ENCODE data around the gene EFNA5.

The EFNA5 gene

DNA sequence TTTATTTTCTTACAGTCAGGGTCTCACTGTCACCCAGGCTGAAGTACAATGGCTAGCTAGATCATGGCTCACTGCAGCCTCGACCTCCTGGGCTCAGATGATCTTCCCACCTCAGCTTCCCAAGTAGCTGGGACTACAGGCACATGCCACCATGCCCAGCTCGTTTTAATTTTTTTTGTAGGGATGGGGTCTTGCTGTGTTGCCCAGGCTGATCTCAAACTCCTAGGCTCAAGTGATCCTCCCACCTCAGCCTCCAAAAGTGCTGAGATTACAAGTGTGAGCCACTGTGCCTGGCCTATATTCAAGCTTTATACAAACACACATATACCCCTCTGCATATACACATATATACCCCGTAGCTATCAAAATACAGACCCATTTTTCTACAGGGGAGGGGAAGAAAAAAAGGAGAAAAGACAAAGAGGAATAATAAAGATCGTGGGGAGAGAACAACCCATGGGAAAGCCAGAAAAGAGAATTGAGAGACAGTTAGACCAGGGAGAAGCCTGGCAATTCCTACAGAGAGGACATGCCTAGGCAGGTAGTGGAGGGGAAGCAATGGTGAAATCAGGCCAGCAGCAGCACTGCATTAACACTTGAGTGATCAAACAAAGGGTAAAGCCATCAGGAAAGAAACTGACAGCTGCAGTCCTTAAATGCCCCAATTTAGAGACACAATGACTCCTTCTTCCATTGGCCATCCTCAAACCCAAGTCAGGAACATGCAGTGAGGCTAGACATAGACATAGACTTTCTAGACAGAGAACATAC lies 102.7 kb downstream of the EFNA5 start:
- no peak for DNase-seq

DNA sequence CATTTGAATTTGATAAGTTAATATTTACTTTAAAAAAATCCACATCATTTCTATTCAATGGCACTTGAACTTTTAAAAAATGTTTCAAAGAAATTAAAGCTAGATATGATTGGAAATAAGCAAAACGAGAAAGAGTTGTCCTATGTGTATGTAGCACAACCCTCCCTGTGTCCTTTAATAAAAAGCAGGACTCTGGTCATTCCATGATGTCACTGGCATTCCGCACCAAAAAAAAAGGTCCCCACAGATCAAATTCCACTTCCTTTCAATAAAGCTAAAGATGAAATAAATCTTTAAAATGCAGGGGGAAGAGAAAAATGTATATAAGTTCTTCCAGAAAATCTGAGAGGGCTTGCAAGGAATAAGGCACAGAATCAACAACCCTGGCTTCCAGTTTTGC lies 103.8 kb downstream of the EFNA5 start:
- no peak for DNase-seq

DNA sequence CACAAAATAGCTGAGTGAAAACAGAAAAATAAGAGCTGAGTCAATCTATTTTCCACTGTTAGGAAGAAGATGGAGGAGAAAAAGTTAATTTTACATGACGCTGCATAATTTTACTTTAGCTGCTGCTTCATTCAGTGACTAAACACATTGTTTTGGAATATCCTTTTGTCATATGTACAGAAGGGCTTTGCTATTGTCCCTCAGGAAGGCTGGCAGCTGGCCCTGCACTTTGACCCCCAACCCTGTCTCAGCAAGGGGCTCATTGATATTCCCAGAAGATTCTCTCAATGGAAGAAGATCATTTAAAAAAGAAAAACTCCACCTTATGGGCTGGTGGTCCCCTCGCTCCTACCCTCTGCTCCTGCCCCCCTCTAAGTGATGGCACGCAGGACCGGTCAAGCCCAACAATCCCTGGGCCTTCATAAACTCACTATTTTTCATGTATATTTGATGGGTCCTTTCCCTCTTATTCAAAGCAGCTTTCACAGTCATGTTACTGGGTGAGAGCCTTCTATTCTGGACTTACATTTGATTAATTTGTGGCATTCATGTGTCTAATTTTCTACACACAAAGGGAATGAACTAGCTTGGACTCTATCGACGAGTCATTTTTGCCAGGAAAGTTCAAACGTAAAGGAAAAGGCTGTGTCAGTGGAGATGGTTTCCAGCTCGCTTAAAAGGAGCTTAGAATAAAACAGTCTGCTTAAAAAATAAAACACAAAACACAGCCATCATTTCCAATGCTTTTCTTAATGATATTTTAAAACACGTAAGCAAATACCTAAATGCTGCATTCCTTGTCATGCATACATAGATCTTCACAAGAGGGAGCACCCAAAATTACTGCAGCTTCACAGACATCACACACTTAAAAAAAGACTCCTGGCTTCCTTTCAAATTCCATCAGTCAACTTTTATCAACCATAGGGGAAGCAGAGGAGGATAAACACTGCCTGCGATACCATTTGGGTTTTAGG lies 104.7 kb downstream of the EFNA5 start:
- DNase-seq, result no peak

DNA sequence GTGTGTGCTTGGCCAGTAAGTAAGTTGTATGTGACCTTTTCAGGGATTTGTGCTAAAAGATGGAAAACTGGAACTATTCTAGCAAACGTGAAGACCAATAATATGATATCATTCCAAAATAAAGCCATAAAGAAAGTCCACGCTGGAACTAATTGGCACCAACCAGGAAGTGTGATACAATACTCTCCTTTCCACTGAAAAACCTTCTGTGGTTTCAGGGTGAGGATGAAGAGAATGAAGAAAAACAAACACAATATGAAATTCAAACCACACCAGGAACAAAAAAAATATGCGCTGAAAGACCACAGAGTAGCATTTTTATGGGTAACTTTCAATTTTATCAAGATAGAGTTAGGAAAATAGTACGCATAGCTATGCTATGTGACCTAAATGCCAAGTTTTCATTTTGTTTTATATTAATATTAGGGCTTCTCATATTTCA lies 105.8 kb downstream of the EFNA5 start:
- DNase-seq, result no peak

DNA sequence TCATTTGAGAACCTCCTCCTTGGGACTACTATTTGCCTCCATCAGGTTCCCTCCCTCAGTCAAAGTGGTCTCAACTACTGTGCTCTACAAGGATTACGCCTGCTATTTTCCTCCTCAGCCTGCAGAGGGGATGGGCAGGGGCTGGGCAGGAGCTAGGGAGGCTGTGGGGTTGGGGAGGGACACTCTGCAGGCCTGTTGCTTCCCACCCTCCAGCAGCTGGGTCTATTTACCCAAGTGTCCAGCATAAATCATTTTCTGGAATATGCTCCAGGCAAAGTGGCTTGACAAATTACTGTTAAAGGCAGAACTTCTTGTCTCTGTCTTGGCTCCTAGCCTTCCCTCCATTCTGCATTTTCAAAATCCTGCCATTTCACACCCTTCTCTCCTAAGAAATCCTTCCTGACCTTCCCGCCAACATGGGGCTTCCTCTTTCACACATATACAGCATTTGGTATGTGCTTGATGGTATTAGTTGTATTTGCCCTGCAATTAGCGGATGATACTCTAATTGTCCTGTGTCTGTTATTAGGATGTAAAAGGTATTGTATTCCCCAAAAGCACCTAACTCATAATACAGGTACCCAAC lies 106.7 kb downstream of the EFNA5 start:
- no peak for DNase-seq

DNA sequence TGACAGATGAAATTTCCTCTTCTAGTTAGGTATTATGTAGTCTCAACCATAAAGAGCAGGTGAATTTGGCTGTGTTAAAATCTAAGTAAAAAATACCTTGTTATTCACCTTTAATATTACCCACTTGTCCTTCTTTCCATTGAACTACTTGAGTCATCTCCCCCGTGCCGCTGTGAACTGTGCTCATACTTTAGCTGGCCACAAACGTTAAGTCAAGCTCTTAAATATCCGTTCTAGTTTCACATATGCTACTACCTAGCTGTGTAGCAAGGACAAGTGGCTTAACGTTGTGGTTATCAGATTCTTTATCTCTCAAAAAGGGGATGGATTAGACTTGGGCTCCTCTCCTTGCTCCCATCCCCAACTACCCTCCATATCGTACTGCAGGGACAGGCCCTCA lies 110.4 kb downstream of the EFNA5 start:
- no peak for DNase-seq

DNA sequence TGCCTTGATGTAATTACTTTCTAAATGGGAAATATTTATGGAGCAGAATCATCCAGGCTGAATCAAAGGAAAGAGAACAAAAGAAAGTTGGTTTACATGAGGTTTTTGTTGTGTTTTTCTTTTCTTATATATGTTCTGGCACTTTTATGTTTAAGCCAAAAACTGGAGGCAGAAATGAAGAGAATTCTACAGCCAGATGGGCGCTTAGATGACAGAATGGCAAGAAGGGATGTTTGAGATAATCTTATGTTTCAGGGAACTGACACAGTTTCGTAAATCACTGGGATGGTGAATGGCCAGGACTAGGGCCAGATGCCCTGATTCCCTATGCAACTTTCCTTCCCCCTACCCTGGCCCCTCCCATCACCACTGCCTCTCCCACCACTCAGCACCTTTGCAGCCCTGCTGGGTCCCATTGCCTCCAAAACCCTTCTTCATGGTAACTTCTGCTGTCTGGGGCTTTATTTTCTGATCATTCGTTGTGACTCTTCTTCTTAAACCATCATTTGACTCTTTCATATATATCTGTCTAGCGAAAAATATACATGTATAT lies 111.8 kb downstream of the EFNA5 start:
- DNase-seq, result no peak

DNA sequence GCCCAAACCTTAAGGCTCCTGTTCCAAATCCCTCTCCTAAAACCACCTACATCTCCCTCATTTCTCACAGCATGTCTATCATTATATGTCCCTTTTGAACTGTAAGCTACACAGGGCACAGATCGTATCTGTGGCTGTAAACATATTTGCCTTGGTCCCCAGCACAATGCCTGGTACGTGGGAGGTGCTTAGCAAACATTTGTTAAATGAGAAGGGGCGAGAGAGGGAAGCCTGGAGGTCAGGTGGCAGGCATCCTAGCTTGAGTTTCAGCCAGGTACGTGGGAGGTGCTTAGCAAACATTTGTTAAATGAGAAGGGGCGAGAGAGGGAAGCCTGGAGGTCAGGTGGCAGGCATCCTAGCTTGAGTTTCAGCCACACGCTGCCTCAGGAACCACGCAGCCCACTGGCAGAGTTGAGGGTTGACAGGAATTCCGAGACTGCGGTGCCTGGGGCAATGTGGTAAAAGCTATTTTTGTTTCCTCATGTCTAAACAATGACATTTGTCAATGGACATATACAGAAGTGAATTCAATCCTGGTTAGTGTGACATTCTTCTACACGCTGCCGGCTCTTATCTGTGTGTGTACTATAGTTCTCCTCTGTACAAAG lies 113.6 kb downstream of the EFNA5 start:
- DNase-seq, result no peak

DNA sequence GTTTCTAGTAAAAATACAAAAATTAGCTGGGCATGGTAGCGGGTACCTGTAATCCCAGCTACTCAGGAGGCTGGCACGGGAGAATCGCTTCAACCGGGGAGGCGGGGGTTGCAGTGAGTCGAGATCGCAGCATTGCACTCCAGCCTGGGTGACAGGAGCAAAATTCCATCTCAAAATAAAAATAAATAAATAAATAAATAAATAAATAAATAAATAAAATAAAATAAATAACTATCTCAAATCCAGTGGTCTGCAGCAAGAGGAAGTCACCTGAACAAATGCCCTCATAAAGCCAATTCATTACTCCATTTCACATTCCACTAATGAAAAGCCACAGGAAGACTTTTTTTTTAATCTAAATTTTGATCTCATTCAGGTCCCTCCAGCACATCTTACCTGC lies 114.2 kb downstream of the EFNA5 start:
- no peak for DNase-seq

DNA sequence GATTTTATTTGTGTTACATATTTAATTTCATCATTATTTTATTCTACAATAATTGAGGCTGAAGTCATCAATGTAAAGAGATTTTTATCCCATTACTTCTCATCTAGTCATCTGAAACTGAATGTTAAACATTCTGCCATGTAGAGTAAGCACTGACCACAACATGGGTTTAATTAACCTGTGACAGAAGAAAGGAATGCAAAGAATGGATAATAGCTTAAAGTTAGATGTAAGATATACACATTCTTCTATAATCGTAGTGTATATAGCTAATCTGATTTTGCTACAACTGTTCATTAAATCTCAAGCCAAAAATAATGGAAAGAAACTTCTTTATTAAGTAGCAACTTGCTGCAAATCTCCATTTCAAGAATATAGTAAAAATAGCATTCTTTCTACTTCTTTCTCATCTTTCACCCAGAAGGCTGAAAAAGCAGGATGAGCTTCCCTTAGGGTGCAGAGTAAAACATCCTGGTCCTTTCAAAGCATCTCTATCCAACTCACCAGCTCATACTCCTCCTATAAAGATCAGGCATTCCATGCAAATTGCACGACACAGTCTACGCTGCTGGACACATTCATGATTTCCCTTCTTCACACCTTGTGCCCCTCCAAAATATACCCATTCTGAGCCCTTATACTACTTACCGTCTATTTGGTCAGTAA lies 115.2 kb downstream of the EFNA5 start:
- DNase-seq, result no peak

DNA sequence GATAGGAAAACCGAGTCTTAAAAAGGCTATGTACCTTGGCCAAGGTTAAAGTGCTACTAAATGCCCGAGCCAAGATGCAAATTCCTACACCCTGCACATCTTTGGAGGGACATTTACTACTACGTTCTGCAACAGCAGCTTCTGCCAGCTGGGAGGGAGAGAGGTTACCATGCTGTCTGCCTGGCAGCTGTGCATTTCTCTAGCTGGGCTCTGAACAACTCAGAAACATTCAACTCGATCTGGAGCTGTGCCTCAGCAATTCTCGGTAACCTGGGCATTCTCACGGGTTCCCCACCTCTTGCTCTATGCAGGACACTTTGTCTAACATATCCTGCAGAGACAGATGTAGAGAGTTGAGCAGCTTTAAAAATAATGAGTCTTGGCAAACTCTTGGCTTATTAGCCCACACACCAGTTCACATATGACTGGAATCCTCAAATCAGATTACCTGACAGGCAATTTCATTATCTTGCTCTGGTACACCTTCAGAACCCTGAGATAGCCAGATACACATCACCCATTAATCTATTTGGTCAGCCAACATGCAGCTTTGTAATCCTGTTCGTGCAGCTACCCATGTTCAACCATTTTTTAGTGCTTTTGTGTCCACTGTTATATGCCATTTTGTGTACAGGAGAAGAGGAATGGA lies 115.8 kb downstream of the EFNA5 start:
- DNase-seq, result no peak

DNA sequence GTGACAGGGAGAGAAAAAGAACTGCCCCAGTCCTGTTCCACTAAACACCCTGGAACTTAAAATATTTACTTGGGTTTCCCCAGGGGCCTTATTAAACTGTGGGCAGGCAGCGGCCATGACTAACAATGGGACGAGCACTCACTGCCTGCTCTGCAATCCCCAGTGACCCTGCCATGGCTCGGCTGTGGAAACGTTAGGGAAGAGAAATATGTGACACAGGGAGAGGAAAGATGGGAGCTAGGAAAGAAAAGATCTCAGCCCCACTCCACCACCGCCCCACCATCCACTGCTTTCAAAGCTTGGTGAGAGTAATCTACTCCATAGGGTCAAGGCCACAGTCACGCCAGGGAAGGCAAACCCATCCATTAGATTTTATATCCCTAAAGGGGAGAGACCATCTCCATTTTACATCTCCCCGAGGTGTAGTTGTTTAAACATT lies 117.6 kb downstream of the EFNA5 start:
- no peak for DNase-seq

DNA sequence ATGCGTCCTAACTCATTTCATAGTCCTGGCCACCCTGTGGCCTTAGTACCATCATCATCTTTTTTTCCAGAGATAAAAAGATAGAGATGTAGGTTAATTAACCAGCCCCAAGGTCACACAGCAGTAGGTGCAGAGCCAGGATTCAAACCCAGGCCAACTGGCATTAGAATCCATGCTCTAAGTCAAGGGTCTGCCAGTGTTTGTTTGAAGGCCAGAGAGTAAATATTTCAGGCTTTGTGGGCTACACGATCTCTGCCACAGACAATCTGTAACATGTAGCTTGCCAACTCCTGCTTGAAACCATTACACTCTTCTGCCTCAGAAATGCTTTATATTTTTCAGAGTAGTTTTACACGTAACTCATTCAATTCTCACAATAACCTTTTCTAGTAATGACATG lies 119.6 kb downstream of the EFNA5 start:
- DNase-seq, result no peak

DNA sequence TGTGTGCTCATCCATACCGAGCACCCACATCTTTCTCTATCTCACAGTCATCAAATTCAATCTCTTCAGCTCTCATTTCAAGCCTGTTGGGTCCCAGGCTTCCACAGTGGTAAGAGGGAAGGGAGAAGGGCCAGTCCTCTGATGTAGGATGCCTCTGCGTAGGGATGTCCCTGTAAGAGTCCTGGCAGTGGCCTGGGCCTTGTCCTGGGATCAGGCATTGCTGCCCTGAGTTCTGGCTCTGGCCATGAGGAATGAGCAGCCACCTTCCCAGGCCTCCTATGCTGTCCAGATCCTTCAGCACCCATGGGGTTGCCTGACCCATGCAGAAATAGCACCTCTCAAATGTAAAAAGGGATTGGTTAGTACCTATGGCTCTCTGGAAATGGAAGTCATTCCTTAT lies 121.2 kb downstream of the EFNA5 start:
- DNase-seq, result no peak

DNA sequence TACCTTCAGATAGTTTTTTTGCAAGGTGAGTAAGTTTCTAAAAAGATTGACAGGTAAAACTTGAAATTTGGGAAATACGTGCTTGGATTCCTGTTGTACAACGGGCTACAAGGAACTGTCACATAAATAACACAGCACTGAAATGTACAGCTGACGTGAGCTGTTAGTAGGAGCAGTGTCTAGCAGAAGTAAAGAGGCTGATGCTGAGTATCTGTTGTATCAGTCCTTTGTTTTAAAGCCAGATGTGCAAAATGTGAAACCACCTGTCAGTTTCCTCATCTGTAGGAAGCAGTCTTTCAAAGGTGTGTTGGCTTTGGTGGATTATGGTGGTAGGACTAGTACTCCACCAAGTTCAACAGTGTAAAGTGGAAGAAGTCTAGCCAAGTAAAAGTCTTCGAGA lies 122.3 kb downstream of the EFNA5 start:
- no peak for DNase-seq

DNA sequence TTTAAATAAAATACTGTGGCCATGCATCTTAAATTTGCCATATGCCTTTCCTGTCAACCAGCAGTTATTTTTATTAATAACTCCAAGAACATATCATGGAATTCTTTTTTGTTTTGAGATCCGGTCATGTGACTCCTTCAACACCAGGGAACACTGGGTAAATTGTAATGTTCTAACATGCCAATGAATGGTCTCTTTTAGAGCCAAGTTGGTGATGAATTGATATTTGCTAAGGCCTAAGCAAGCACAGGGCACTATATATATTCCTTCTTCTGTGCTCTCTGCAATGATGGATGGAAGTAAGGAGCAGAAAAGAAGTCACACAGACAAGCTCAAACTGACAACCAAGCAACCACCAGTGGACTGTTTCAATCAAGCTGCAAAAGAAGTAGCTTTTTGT lies 124.0 kb downstream of the EFNA5 start:
- DNase-seq, result no peak

DNA sequence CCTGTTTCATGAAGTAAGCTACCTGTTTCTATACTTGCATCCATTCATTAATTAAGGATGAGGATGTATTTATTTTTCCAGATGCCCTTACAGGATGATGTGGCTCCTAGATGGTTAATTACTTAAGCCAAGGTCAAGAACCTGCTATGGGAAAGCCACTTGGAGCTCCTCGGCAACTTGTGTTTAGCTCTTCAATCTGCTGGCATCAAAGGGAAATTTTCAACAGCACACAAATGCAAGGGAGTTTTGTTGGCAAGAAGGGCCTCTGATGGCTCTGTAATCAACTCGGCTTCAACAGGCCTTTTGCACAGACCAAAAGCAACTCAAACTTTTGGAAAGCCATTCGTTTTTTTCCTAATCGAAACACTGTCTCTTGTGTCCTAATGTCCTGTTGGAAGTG lies 125.3 kb downstream of the EFNA5 start:
- no peak for DNase-seq

DNA sequence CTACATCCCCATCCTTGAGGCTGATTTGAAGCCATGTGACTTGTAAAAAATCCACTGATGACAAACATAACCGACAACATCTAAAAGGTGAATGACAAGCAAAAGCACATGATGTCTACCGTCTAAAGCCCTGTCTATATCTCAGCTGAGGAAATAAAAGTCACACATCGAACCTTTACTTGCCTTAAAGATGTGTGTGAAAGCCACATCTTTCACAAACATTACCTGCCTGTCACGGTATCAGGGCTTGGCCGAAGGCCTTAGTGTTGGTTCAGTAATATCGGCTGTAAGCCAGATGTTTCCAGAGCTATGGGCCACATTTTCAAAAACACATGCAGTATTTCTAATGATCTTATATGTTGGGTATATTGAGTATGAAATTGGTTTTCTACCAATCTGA lies 125.8 kb downstream of the EFNA5 start:
- DNase-seq, result no peak

DNA sequence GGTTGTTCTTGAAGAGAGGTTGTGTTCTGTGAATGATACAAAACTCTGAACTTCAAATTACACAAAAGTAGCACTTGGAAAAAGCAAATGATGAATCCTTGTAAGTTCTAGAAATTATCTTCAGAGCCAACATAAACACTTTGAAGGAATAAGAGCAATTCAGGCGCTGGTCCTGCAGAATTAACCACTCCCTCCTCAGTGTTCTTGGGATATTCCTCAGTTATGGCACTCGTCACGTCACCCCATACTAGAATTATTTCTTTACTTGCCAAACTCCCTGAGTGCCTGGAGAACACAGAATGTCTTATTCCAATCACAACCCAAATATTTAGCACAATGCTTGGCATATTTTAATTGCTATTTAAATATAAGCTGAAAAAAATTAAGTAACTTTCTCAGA lies 126.3 kb downstream of the EFNA5 start:
- no peak for DNase-seq

DNA sequence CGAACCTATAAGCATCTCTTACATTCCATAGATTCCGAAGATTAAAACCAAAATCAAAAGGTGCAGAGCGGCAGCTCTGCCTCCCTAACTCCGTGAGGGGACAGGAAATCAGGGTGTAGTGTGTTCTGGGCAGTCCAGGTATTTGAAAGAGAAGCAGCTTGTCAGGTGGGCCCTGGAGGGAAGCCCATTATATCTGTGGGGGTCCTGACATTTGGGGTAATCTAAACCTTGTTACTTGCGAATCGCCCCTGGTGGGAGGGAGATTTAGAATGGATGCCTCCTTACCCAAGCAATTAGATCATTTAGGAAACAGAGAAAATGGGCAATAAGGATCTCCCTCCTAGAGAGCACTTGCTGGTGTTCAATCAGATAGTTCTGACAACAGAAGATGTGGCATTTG lies 126.9 kb downstream of the EFNA5 start:
- no peak for DNase-seq

DNA sequence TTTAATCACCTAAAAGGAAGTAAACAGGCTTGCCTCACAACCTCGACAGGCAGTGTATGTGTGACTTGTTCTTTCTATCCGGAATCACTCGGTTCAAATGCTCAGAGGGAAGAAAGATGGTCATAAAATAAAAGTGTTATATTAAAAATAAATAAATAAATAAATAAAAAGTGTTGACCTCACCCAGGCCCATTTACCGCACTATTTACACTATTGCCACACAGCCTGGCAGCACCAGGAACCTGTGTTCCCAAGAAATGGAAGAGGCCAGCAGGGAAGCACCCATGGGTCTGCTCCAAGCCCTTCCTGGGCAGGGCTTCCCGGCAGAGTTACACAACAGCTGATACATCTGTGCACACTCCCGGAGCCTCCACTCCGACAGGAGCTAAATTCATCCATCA lies 127.9 kb downstream of the EFNA5 start:
- DNase-seq, result no peak

DNA sequence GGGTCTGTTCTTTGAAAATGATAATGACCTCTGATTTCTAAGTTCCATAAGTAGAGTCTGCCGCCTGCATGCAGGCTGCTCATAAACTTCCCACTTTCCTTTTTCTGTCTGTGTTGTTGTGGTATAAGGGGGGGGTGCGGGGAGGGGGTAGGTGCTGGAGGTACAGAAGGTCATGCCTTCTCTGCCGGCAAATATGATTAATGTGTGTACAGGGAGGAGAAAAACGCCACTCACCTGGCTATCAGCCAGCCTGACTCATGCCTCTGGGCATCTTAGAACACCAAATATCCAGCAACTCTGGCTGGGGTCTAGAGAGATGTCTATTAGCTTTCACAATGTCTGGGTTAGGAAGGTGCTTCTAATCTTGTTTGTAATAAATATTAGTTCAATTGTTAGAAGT lies 128.3 kb downstream of the EFNA5 start:
- DNase-seq, result no peak

Measured in hippocampal formation (tissue), 2 donors.